ENCODE results near the gene TMED1. TPM values are rescaled to one million over a fixed set of nuclear protein-coding genes. Genes with fewer than 3 reads are reported as not detected.
A peak's percentile ranks its signal among the peaks of the same experiment; 100 is the strongest.
"Not testable (repeated sequence)": the region's sequence is repeated elsewhere in the genome, so short reads cannot be mapped to it uniquely, and the experiment has no call there.

Gene TMED1
- total and polyA plus RNA-seq, 7 experiments from 2014 or later: 7.6 to 21.7 (median 11.4) TPM

- H3K27me3 ChIP-seq (ENCODE audit: control insufficient read depth in 2 of 2, insufficient read depth in 2 of 2, low read length in 2 of 2): no peaks in the 10 kb centered on the region
- no peaks in the 10 kb centered on the region for H3K9me3 ChIP-seq (ENCODE audit: control insufficient read depth in 2 of 3, low read length in 3 of 3)
- H3K27ac ChIP-seq (ENCODE audit: low read depth, low read length): peak overlapping the region; percentile 25
- CTCF ChIA-PET: no interaction called here
- DNase-seq: no peak
- Mint-ChIP-seq H3K27me3 (no peaks in the 10 kb centered on the region), H3K4me1 (peaks cover 16 to 36% (median 26%) of the 10 kb centered on the region in 7 donors), H3K27ac (peak overlapping the region in 8 of 9 donors; percentile 13 to 78 (median 52)), H3K9me3 (peaks cover 0 to 2% (median 0%) of the 10 kb centered on the region in 11 donors), H3K4me3 (peak overlapping the region in 1 of 10 donors; percentile 47), H3K36me3 (peaks cover 0 to 5% (median 0%) of the 10 kb centered on the region in 5 donors)
- no peaks in the 10 kb centered on the region for H3K36me3 ChIP-seq (ENCODE audit: control insufficient read depth in 2 of 3, insufficient read depth in 3 of 3, low read length in 3 of 3)
- intact Hi-C loops (cut with micrococcal nuclease): loop anchor here in 1 of 2 donors (10.0 kb wide), 1 partner anchor 507 kb away; the partner anchor contains the start of gene EPOR
- H3K4me1 ChIP-seq (ENCODE audit: control insufficient read depth in 2 of 2, insufficient read depth in 2 of 2, low read length in 2 of 2): peaks cover 0 to 6% of the 10 kb centered on the region in 2 donors
- no peak overlapping the region for H3K4me3 ChIP-seq (ENCODE audit: low read length)
- no peak for ATAC-seq
- POLR2A ChIA-PET: no interaction called here
Observed at GRCh38 chr19:10878253-10878652, 42.2 kb upstream of the TMED1 start.

GRCh38 chr19:10877608-10878007 lies 41.6 kb upstream of the TMED1 start:
- H3K27ac Mint-ChIP-seq: peak overlapping the region in 3 of 9 donors; percentile 13 to 78 (median 24)

GRCh38 chr19:10876459-10877240 lies 40.6 kb upstream of the TMED1 start:
- ChIA-PET POLR2A (no interaction called here), CTCF (no interaction called here)
- intact Hi-C loops (cut with micrococcal nuclease): loop anchor here in 1 of 2 donors (10.0 kb wide), 1 partner anchor 508 kb away; the partner anchor contains the start of gene EPOR
- H3K4me3 Mint-ChIP-seq: no peak overlapping the region
- Histone ChIP-seq H3K27ac (ENCODE audit: low read depth, low read length) (no peak overlapping the region), H3K4me3 (ENCODE audit: low read length) (no peak overlapping the region), H3K4me1 (ENCODE audit: control insufficient read depth in 2 of 2, insufficient read depth in 2 of 2, low read length in 2 of 2) (peaks cover 10 to 13% of the 10 kb centered on the region in 2 donors), H3K9me3 (ENCODE audit: control insufficient read depth in 2 of 3, low read length in 3 of 3) (no peaks in the 10 kb centered on the region), H3K36me3 (ENCODE audit: control insufficient read depth in 2 of 3, insufficient read depth in 3 of 3, low read length in 3 of 3) (no peaks in the 10 kb centered on the region), H3K27me3 (ENCODE audit: control insufficient read depth in 2 of 2, insufficient read depth in 2 of 2, low read length in 2 of 2) (no peaks in the 10 kb centered on the region)
- H3K27ac Mint-ChIP-seq: peak overlapping the region in 3 of 9 donors; percentile 30 to 54 (median 45)
- no peaks in the 10 kb centered on the region for H3K27me3 Mint-ChIP-seq
- peaks cover 0 to 2% (median 0%) of the 10 kb centered on the region in 11 donors for H3K9me3 Mint-ChIP-seq
- ATAC-seq: peak; percentile 43
- no peak for DNase-seq
- peaks cover 0 to 5% (median 0%) of the 10 kb centered on the region in 5 donors for H3K36me3 Mint-ChIP-seq
- H3K4me1 Mint-ChIP-seq: peaks cover 21 to 44% (median 32%) of the 10 kb centered on the region in 7 donors

More at GRCh38 chr19:10877608-10878007, 41.6 kb upstream of the TMED1 start:
- H3K27me3 ChIP-seq (ENCODE audit: control insufficient read depth in 2 of 2, insufficient read depth in 2 of 2, low read length in 2 of 2); H3K9me3 ChIP-seq (ENCODE audit: control insufficient read depth in 2 of 3, low read length in 3 of 3); POLR2A ChIA-PET; H3K36me3 ChIP-seq (ENCODE audit: control insufficient read depth in 2 of 3, insufficient read depth in 3 of 3, low read length in 3 of 3); DNase-seq; H3K4me3 ChIP-seq (ENCODE audit: low read length); ATAC-seq; H3K9me3 Mint-ChIP-seq; H3K27ac ChIP-seq (ENCODE audit: low read depth, low read length); H3K36me3 Mint-ChIP-seq; H3K27me3 Mint-ChIP-seq: not testable (repeated sequence)
- intact Hi-C loops (cut with micrococcal nuclease): loop anchor here in 1 of 2 donors (10.0 kb wide), 1 partner anchor 507 kb away; the partner anchor contains the start of gene EPOR
- H3K4me3 Mint-ChIP-seq: peak overlapping the region in 1 of 10 donors; percentile 66
- H3K4me1 Mint-ChIP-seq: peaks cover 20 to 42% (median 29%) of the 10 kb centered on the region in 7 donors
- CTCF ChIA-PET: interaction anchor here (0.6 kb wide), 1 partner anchor 695 kb away, joined by 3 read pairs; no protein-coding TSS in a partner anchor
- peaks cover 6 to 11% of the 10 kb centered on the region in 2 donors for H3K4me1 ChIP-seq (ENCODE audit: control insufficient read depth in 2 of 2, insufficient read depth in 2 of 2, low read length in 2 of 2)

- no peak overlapping the region for H3K4me3 ChIP-seq (ENCODE audit: low read length)
- peaks cover 0 to 1% (median 0%) of the 10 kb centered on the region in 11 donors for H3K9me3 Mint-ChIP-seq
- H3K27me3 ChIP-seq (ENCODE audit: control insufficient read depth in 2 of 2, insufficient read depth in 2 of 2, low read length in 2 of 2): no peaks in the 10 kb centered on the region
- ChIA-PET POLR2A (no interaction called here), CTCF (interaction anchor here (1.3 kb wide), 1 partner anchor 10 kb away, joined by 4 read pairs; no protein-coding TSS in a partner anchor)
- intact Hi-C loops (cut with micrococcal nuclease): loop anchor here in 1 of 2 donors (10.0 kb wide), 1 partner anchor 511 kb away; the partner anchor contains the start of gene EPOR
- DNase-seq (no peak), ATAC-seq (no peak)
- H3K27ac ChIP-seq (ENCODE audit: low read depth, low read length): no peak overlapping the region
- H3K27me3 Mint-ChIP-seq: no peaks in the 10 kb centered on the region
- peak overlapping the region in 3 of 9 donors; percentile 16 to 62 (median 38) for H3K27ac Mint-ChIP-seq
- peak overlapping the region in 8 of 10 donors; percentile 26 to 88 (median 56) for H3K4me3 Mint-ChIP-seq
- peaks cover 11 to 14% of the 10 kb centered on the region in 2 donors for H3K4me1 ChIP-seq (ENCODE audit: control insufficient read depth in 2 of 2, insufficient read depth in 2 of 2, low read length in 2 of 2)
- peaks cover 0 to 2% (median 0%) of the 10 kb centered on the region in 5 donors for H3K36me3 Mint-ChIP-seq
- H3K4me1 Mint-ChIP-seq: peaks cover 13 to 45% (median 35%) of the 10 kb centered on the region in 7 donors
- H3K36me3 ChIP-seq (ENCODE audit: control insufficient read depth in 2 of 3, insufficient read depth in 3 of 3, low read length in 3 of 3): no peaks in the 10 kb centered on the region
- no peaks in the 10 kb centered on the region for H3K9me3 ChIP-seq (ENCODE audit: control insufficient read depth in 2 of 3, low read length in 3 of 3)
Observed at GRCh38 chr19:10874024-10874423, 38.0 kb upstream of the TMED1 start.

- POLR2A ChIA-PET: interaction anchor here (0.6 to 2.2 kb wide), 5 partner anchors 9 to 155 kb away, joined by 3 to 6 read pairs (median 3); partner anchors contain the start of gene DNM2
- Histone ChIP-seq H3K4me3 (ENCODE audit: low read length) (peak overlapping the region; percentile 57), H3K27me3 (ENCODE audit: control insufficient read depth in 2 of 2, insufficient read depth in 2 of 2, low read length in 2 of 2) (no peaks in the 10 kb centered on the region), H3K9me3 (ENCODE audit: control insufficient read depth in 2 of 3, low read length in 3 of 3) (no peaks in the 10 kb centered on the region), H3K36me3 (ENCODE audit: control insufficient read depth in 2 of 3, insufficient read depth in 3 of 3, low read length in 3 of 3) (no peaks in the 10 kb centered on the region), H3K4me1 (ENCODE audit: control insufficient read depth in 2 of 2, insufficient read depth in 2 of 2, low read length in 2 of 2) (peaks cover 10 to 14% of the 10 kb centered on the region in 2 donors), H3K27ac (ENCODE audit: low read depth, low read length) (peak overlapping the region; percentile 74)
- Mint-ChIP-seq H3K9me3 (no peaks in the 10 kb centered on the region), H3K4me1 (peaks cover 5 to 37% (median 29%) of the 10 kb centered on the region in 7 donors), H3K36me3 (no peaks in the 10 kb centered on the region), H3K27me3 (no peaks in the 10 kb centered on the region), H3K4me3 (peak overlapping the region; percentile 74 to 91 (median 86)), H3K27ac (peak overlapping the region; percentile 35 to 83 (median 76))
- ATAC-seq (no peak), DNase-seq (peak in 2 of 9 donors; percentile 11 to 25)
- CTCF ChIA-PET: interaction anchor here (0.6 to 1.5 kb wide), 3 partner anchors 9 to 12 kb away, joined by 3 to 5 read pairs (median 3); no protein-coding TSS in a partner anchor
- intact Hi-C loops (cut with micrococcal nuclease): loop anchor here in 1 of 2 donors (10.0 kb wide), 1 partner anchor 512 kb away; the partner anchor contains the start of gene EPOR
Observed at GRCh38 chr19:10872546-10873107, 36.6 kb upstream of the TMED1 start.

Data from naive thymus-derived CD4-positive, alpha-beta T cell (primary cell).